Muscle of leg (tissue), 11 donors: ENCODE results near the gene NLK. TPM values are rescaled to one million over a fixed set of nuclear protein-coding genes. Genes with fewer than 3 reads are reported as not detected.

ENCODE experiments used
- DNase-seq: peaks from one replicate; pipeline ENCODE4 v3.0.0; 2013
- H3K27ac ChIP-seq: one replicate; pipeline ENCODE4 v1.5.1; 2013; ENCODE audit warnings: mild to moderate bottlenecking, low read length, control low read depth
- H3K27me3 ChIP-seq: one replicate; pipeline ENCODE4 v1.6.1; 2013; ENCODE audit warnings: low read length; ENCODE audit not compliant: control insufficient read depth, insufficient read depth
- H3K36me3 ChIP-seq: one replicate; pipeline ENCODE4 v1.6.1; 2013; ENCODE audit warnings: low read length; ENCODE audit not compliant: control insufficient read depth, insufficient read depth
- H3K4me1 ChIP-seq: one replicate; pipeline ENCODE4 v1.6.1; 2013; ENCODE audit warnings: low read length; ENCODE audit not compliant: control insufficient read depth, insufficient read depth
- H3K4me3 ChIP-seq: one replicate; pipeline ENCODE4 v1.5.1; 2013; ENCODE audit warnings: low read length, control low read depth
- H3K9me3 ChIP-seq: replicated peaks from 2 replicates; pipeline ENCODE4 v1.6.1; 2013; ENCODE audit warnings: low read depth, low read length; ENCODE audit not compliant: control insufficient read depth
- WGBS: methylation state at CpG from one replicate; pipeline ENCODE4 v1.1.5; 2013; ENCODE audit warnings: missing lambda C conversion rate; ENCODE audit not compliant: insufficient coverage; 5-methylcytosine and 5-hydroxymethylcytosine counted together
- polyA plus RNA-seq, 8 donors: library from polyadenylated mRNA; unstranded; fragments of 120-200 nt; gene quantifications; one replicate each; pipeline versions ENCODE4 v1.2.1 to v1.2.3, GENCODE V29; 2013; ENCODE audit warnings: inconsistent platforms in 1 of 8, low replicate concordance in 1 of 8; ENCODE audit not compliant: insufficient read length in 8 of 8, insufficient read depth in 1 of 8
- total RNA-seq: library from RNA; stranded (reverse); fragments of 120-200 nt; gene quantifications from one replicate; pipeline ENCODE4 v1.2.4, GENCODE V29; 2013

NLK gene
- total and polyA plus RNA-seq, 9 donors: 6.5 to 10.1 (median 7.7) TPM

DNA sequence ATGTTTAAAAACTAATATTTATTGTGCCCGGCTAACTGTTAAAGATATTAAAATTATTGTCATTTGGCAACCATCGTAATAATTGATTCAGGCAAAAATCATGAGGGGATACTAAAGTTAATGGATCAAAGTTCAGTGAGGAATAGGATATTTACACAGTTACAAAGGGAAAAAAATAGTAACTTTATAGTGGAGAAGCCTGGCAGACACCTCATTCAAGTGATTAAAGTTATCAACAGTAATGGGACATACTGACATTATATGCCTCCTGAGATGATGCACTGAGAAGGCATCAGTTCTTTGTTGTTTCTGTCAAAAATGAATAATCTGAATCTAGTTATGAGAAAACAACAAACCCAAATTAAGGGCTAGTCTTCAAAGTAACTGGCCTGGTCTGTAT, 77.1 kb downstream of the NLK start:
- H3K36me3 ChIP-seq: no peaks in the 10 kb centered on the region
- H3K4me3 ChIP-seq: no peak overlapping the region
- H3K9me3 ChIP-seq: no peaks in the 10 kb centered on the region
- H3K4me1 ChIP-seq: no peaks in the 10 kb centered on the region
- H3K27ac ChIP-seq: no peak overlapping the region
- no peaks in the 10 kb centered on the region for H3K27me3 ChIP-seq
- DNase-seq: no peak
- WGBS: no CpG with 5 or more reads among the region's 2 CpGs

DNA sequence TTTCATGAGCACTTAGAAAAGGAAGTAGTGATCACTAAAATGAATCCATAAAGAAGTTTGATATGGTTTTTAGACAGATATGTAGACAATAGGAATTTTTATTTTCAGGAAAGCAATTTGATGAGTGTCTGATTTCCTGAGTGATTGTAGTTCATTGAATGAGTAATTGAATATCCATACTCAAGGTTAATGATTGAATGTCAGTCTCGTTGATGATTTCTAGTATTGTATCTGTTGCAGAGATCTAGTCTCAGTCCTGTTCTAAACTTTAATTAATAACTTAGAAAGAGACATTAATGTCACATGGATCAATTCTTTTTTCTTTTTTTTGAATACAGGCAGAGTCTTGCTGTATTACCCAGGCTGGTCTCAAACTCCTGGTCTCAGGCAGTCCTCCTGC, 78.3 kb downstream of the NLK start:
- H3K4me3 ChIP-seq: no peak overlapping the region
- H3K27ac ChIP-seq: no peak overlapping the region
- no peaks in the 10 kb centered on the region for H3K36me3 ChIP-seq
- WGBS: no CpG with 5 or more reads among the region's 1 CpG
- H3K27me3 ChIP-seq: no peaks in the 10 kb centered on the region
- no peaks in the 10 kb centered on the region for H3K9me3 ChIP-seq
- H3K4me1 ChIP-seq: no peaks in the 10 kb centered on the region
- DNase-seq: no peak

DNA sequence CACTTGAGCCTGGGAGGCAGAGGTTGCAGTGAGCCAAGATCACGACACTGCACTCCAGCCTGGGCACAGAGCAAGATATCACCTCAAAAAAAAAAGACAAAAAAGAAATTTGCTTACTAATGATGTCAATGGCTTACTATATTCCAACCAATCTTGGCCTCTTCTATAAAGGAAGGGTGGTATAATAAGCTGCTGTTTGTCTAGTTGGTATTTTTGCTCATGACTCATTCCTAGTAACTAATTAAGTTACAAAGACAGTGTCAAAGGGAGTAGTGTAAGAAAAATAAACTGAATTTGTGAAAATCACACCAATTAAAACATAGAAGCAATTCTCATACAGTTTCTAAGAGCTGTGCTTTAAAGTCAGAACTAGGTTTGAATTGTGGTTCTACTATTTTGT, 82.5 kb downstream of the NLK start:
- WGBS: no CpG with 5 or more reads among the region's 1 CpG
- H3K9me3 ChIP-seq: no peaks in the 10 kb centered on the region
- H3K36me3 ChIP-seq: no peaks in the 10 kb centered on the region
- H3K4me1 ChIP-seq: no peaks in the 10 kb centered on the region
- H3K27ac ChIP-seq: no peak overlapping the region
- DNase-seq: no peak
- H3K4me3 ChIP-seq: no peak overlapping the region
- H3K27me3 ChIP-seq: no peaks in the 10 kb centered on the region

DNA sequence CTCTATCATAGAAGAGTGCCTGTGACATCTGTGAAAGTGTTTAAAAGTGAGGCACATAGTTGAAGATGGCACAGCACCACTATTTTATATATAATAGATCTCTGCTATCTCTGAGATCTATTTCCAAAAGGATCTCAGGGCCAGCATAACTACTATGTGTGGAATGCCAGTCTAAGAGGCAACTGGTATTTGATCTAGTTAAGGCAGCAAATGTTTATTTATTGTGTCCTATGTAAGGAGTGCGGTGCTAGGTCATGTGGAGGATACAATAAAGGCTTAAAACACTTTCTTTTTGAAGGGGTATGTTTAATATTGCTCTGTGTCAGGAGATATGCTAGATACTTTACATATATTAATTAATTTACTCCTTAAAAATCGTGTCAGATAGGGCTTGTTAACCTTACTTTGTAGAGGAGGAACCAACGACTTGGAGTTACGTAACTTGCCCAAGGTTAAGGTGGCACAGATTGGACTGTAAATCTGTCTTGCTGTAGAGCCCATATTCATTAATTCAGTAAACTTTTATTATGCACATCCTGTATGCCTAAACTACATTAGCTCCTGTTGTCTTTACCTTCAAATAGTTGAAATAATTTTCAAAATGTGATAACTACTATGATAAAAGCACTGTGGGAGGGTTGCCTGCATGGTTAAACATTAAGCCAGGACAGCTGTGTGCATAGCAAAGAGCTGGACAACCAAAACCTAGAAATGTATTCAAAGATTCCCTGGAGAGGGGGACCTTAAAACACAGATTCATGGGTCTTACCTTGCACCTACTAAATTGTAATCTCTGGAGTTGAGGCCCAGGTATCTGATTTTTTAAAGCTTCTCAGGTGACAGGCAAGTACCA, 83.3 kb downstream of the NLK start:
- Histone ChIP-seq H3K4me1 (no peaks in the 10 kb centered on the region), H3K36me3 (no peaks in the 10 kb centered on the region)
- no CpG with 5 or more reads among the region's 4 CpGs for WGBS

DNA sequence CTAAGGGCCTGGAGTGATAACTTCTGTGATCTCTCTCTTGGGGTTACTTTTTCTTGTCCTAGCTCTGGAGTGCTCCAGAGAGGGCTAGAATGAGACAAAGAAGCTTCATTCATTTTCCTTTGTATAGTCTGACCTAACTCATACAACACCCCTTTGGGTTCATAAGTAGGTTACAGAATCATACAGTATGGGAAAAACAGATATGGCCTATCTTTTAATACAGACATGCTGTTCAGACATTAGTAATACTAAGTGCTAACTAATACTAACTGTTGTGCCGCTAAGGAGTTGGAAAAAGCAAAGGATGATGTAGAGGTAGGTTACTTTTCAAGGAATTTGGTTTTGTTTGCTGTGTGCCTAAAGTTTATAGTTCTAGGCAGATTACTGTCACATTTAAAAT, 84.7 kb downstream of the NLK start:
- H3K4me1 ChIP-seq: no peaks in the 10 kb centered on the region
- no peak overlapping the region for H3K27ac ChIP-seq
- WGBS: no CpG with 5 or more reads among the region's 1 CpG
- H3K27me3 ChIP-seq: no peaks in the 10 kb centered on the region
- no peak overlapping the region for H3K4me3 ChIP-seq
- DNase-seq: no peak
- H3K36me3 ChIP-seq: no peaks in the 10 kb centered on the region
- no peaks in the 10 kb centered on the region for H3K9me3 ChIP-seq

More for the DNA sequence above, 83.3 kb downstream of the NLK start:
- H3K27ac ChIP-seq: no peak overlapping the region
- H3K27me3 ChIP-seq: no peaks in the 10 kb centered on the region
- H3K9me3 ChIP-seq: no peaks in the 10 kb centered on the region
- DNase-seq: no peak
- no peak overlapping the region for H3K4me3 ChIP-seq

DNA sequence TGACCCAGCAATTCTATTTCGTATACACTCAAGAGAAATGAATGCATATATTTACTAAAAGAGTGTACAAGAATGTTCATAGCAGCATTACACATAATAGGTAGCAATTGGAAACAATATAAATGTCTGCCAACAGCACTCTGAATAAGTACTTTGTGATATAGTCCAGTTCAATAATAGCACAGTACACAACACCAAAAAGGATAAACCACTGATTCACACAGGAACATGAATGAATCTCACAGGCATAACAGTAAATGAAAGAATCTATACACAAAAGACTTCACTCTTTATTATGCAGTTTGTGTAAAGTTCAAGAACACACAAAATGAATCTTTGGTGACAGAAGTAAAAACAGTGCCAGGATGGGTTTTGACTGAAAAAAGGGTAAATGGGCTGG, 86.3 kb downstream of the NLK start:
- H3K4me3 ChIP-seq: no peak overlapping the region
- no peak for DNase-seq
- H3K9me3 ChIP-seq: no peaks in the 10 kb centered on the region
- no peaks in the 10 kb centered on the region for H3K36me3 ChIP-seq
- no CpG with 5 or more reads among the region's 1 CpG for WGBS
- H3K4me1 ChIP-seq: no peaks in the 10 kb centered on the region
- H3K27ac ChIP-seq: no peak overlapping the region
- H3K27me3 ChIP-seq: no peaks in the 10 kb centered on the region

DNA sequence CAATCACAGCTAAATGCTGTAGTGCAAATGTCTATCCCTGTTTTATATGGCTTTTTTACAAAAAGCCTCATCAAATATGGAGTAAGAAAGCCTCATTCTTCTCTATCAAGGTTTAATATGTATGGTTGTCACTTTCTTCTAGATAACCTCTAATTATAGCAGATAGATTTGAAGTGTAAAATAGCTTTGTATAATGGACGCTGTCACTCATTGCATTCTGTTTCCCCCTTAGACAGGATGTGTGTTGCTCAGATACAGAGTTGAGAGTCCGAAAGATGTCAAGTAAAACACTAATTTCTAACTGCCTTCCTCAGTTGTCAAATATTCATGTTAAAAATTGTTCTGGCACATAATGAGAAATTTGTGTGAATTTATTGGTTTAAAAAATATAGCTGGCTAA, 88.0 kb downstream of the NLK start:
- H3K27me3 ChIP-seq: no peaks in the 10 kb centered on the region
- no peak overlapping the region for H3K27ac ChIP-seq
- no peaks in the 10 kb centered on the region for H3K4me1 ChIP-seq
- no CpG with 5 or more reads among the region's 2 CpGs for WGBS
- H3K36me3 ChIP-seq: no peaks in the 10 kb centered on the region
- no peaks in the 10 kb centered on the region for H3K9me3 ChIP-seq
- no peak overlapping the region for H3K4me3 ChIP-seq
- DNase-seq: no peak

DNA sequence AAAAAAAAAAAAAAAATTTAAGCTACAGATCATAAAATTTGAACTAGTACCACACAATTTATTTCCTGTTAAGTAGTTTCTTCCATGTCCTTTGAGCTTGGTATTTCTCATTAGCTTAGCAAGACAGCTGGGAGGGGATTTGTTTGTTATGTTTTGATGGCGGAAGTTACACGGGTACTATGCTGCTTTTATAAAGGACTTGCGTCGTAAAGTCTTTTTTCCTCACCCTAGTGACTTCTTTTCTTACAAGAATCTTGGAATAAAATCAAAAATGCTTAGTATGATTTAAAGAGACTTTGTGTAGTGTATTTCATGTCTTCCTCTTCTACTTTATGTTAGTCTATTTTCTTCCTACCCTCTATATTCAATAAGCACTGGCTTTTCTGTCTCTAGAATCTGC, 89.1 kb downstream of the NLK start:
- Histone ChIP-seq H3K4me1 (no peaks in the 10 kb centered on the region), H3K27me3 (no peaks in the 10 kb centered on the region), H3K36me3 (no peaks in the 10 kb centered on the region), H3K27ac (no peak overlapping the region), H3K4me3 (no peak overlapping the region), H3K9me3 (no peaks in the 10 kb centered on the region)
- WGBS: no CpG with 5 or more reads among the region's 4 CpGs
- DNase-seq: peak; percentile 33

DNA sequence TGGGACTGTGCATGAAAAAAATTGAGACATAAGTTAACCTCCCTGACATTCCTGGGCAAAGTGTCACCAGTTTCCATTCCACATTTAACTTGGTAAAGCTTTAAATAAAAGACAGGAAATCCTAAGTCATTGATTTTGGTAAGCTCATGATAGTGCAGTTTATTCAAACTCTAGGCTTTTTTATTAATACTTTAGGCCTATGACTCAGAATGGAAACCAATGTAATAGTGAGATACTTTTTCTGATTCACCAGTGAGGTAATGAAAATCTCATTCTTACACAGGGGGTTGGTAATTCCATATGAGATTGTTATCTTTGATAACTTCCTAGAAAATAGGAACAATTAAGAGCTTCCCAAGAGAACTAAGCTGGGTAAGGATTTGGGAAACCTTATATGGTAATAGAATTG, 91.1 kb downstream of the NLK start:
- Histone ChIP-seq H3K36me3 (no peaks in the 10 kb centered on the region), H3K9me3 (no peaks in the 10 kb centered on the region), H3K27ac (no peak overlapping the region), H3K4me3 (no peak overlapping the region), H3K27me3 (no peaks in the 10 kb centered on the region), H3K4me1 (no peaks in the 10 kb centered on the region)
- no peak for DNase-seq

DNA sequence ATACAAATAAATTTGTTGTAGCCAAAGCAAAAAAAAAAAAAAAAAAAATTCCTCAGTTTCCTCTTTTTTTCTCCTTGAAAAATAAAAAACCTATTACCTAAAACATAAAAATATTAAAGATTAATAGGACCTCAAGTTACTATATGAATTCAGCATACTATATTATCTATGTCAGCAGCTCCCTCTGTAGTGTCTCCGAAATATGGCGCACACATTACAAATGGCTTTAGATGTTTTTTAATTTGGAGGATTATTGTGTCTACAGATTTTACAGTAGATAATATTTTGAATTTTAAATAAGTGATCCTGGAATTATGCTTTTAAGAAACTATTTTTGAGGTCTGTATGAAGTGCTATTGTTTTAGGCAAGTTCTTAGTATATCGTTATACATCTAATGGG, 94.4 kb downstream of the NLK start:
- WGBS: no CpG with 5 or more reads among the region's 3 CpGs
- Histone ChIP-seq H3K4me3 (no peak overlapping the region), H3K27ac (no peak overlapping the region), H3K9me3 (no peaks in the 10 kb centered on the region), H3K36me3 (no peaks in the 10 kb centered on the region), H3K4me1 (no peaks in the 10 kb centered on the region), H3K27me3 (no peaks in the 10 kb centered on the region)
- DNase-seq: no peak

DNA sequence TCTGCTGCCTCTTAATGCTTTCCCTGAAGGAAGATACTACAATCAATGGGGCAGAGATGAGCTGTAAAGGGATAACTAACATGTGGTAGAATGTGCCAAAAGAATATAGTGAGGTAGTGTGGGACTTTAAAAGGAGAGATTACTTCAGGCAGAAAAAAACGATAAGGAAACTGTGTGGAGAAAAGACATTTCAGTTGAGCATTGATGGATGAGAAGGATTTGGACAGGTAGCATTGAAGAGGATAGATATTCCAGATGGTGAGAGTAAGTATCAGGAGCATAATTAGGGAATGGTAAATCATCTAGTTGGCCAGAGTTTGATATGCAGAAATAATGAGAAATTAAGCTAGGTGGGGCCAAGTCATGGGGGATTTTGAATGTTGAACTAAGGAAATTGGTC, 97.3 kb downstream of the NLK start:
- Histone ChIP-seq H3K27ac (no peak overlapping the region), H3K4me1 (no peaks in the 10 kb centered on the region)
- WGBS: 47% methylated on average over 1 of the region's 1 CpG

More for the DNA sequence above, 97.3 kb downstream of the NLK start:
- DNase-seq: no peak
- Histone ChIP-seq H3K36me3 (peaks cover 2% of the 10 kb centered on the region), H3K4me3 (no peak overlapping the region), H3K9me3 (no peaks in the 10 kb centered on the region), H3K27me3 (no peaks in the 10 kb centered on the region)
